HCT116 (cell line): ENCODE measurements around the gene DDOST. TPM values are rescaled to one million over a fixed set of nuclear protein-coding genes. Genes with fewer than 3 reads are reported as not detected.

Experiments used
- ATAC-seq: fragments of 200-7000 bp; cut with Tn5 transposase; 2 replicates; pipeline ENCODE4 v1.9.1; 2020; ENCODE audit warnings: mild to moderate bottlenecking, moderate library complexity
- BruUV-seq: library from RNA; stranded (reverse); fragments of 400-500 nt; replicated peaks from 2 replicates; lab custom pipeline; 2021; lab: Mats Ljungman, UMichigan
- CTCF ChIA-PET: fragments of 300-600 bp; sonication (Branson Sonifier 250); formaldehyde crosslinking; loops from one replicate; lab custom pipeline; 2021; ENCODE audit warnings: antibody characterized with exemption; lab: Charles Lee
- POLR2A ChIA-PET: fragments of 300-600, 350-600 bp; sonication (Branson Sonifier 250); formaldehyde crosslinking; loops from one replicate; lab custom pipeline; 2021; ENCODE audit warnings: antibody characterized with exemption; lab: Charles Lee
- RAD21 ChIA-PET, 2 experiments: fragments of 300-600 bp; sonication (Branson Sonifier 250); formaldehyde crosslinking; loops; one replicate each; lab custom pipeline; 2023; ENCODE audit warnings: low total read pairs in 2 of 2; ENCODE audit not compliant: uncharacterized antibody in 2 of 2, unreplicated experiment in 2 of 2, low non-redundant PET in 1 of 2; lab: Charles Lee
- DNase-seq: peaks from one replicate; pipeline ENCODE4 v3.0.0-alpha.2; 2010; ENCODE audit warnings: low read depth, low spot score
- H2AFZ ChIP-seq: fragments of 200-600 bp; shearing (Covaris generic), sonication (generic); 2 replicates; pipeline ENCODE4 v1.6.1; 2017; ENCODE audit warnings: low read depth, mixed run types, mixed read lengths, antibody characterized with exemption, low read length; ENCODE audit not compliant: poor library complexity, severe bottlenecking
- H3K27ac ChIP-seq: 2 replicates; pipeline ENCODE4 v1.5.1; 2012; ENCODE audit warnings: low read depth, low read length
- H3K27me3 ChIP-seq: fragments of 200-600 bp; sonication (generic); 2 replicates; pipeline ENCODE4 v1.6.1; 2016; ENCODE audit warnings: mixed run types, low read length, mixed read lengths; ENCODE audit not compliant: insufficient read depth
- H3K36me3 ChIP-seq, 2 experiments: fragments of 200-500 bp in 1 of 2; fragments of 200-600 bp in 1 of 2; sonication (Bioruptor generic) in 1 of 2; sonication (generic) in 1 of 2; 2 replicates each; pipeline versions ENCODE4 v1.5.1 to v1.6.1; 2014 to 2016; ENCODE audit warnings: low read length in 2 of 2, inconsistent platforms in 1 of 2, mixed read lengths in 1 of 2, mixed run types in 1 of 2; ENCODE audit not compliant: insufficient read depth in 2 of 2, control insufficient read depth in 1 of 2
- H3K4me1 ChIP-seq, 2 experiments: fragments of 200-600 bp in 1 of 2; sonication (generic) in 1 of 2; 2 replicates each; pipeline versions ENCODE4 v1.5.1 to v1.6.1; 2012 to 2017; ENCODE audit warnings: low read length in 2 of 2, inconsistent platforms in 1 of 2, mild to moderate bottlenecking in 1 of 2, mixed read lengths in 1 of 2, mixed run types in 1 of 2, moderate library complexity in 1 of 2; ENCODE audit not compliant: insufficient read depth in 2 of 2, control insufficient read depth in 1 of 2
- H3K4me2 ChIP-seq: fragments of 200-600 bp; sonication (generic); 2 replicates; pipeline ENCODE4 v1.6.1; 2017; ENCODE audit warnings: mixed run types, low read length, mixed read lengths
- H3K4me3 ChIP-seq, 2 experiments: fragments of 200-600 bp in 1 of 2; sonication (generic) in 1 of 2; replicated peaks in 1 of 2; 2 replicates each; pipeline ENCODE4 v1.5.1; 2011 to 2016; ENCODE audit warnings: low read length in 2 of 2, control low read depth in 1 of 2, low read depth in 1 of 2, mild to moderate bottlenecking in 1 of 2, mixed read lengths in 1 of 2, mixed run types in 1 of 2
- H3K79me2 ChIP-seq: fragments of 200-600 bp; sonication (generic); 2 replicates; pipeline ENCODE4 v1.6.1; 2017; ENCODE audit warnings: mild to moderate bottlenecking, mixed run types, low read length, moderate library complexity, mixed read lengths; ENCODE audit not compliant: insufficient read depth
- H3K9ac ChIP-seq: fragments of 200-600 bp; sonication (generic); 2 replicates; pipeline ENCODE4 v1.6.1; 2016; ENCODE audit warnings: low read length, mixed read lengths
- H3K9me2 ChIP-seq: fragments of 200-600 bp; sonication (generic), shearing (Covaris generic); 2 replicates; pipeline ENCODE4 v1.6.1; 2017; ENCODE audit warnings: mixed run types, mild to moderate bottlenecking, moderate library complexity; ENCODE audit not compliant: insufficient read depth
- H3K9me3 ChIP-seq, 2 experiments: fragments of 200-500 bp in 1 of 2; fragments of 200-600 bp in 1 of 2; sonication (Bioruptor generic) in 1 of 2; sonication (generic) in 1 of 2; 2 replicates each; pipeline ENCODE4 v1.6.1; 2014 to 2017; ENCODE audit warnings: low read length in 2 of 2, mixed read lengths in 2 of 2, inconsistent platforms in 1 of 2, low read depth in 1 of 2, mild to moderate bottlenecking in 1 of 2, mixed run types in 1 of 2, moderate library complexity in 1 of 2; ENCODE audit not compliant: control insufficient read depth in 1 of 2, insufficient read depth in 1 of 2
- H4K20me1 ChIP-seq: fragments of 200-600 bp; sonication (generic), shearing (Covaris generic); 2 replicates; pipeline ENCODE4 v1.6.1; 2017; ENCODE audit warnings: mixed run types, mild to moderate bottlenecking, moderate library complexity; ENCODE audit not compliant: insufficient read depth
- CBX3 ChIP-seq: IDR thresholded peaks from 2 replicates; pipeline ENCODE4 v1.6.1; 2012; ENCODE audit warnings: low read depth
- CTCF ChIP-seq, 3 experiments: fragments of 200-600 bp in 1 of 3; sonication (generic) in 1 of 3; IDR thresholded peaks in 2 of 3; conservative IDR thresholded peaks in 1 of 3; 2 replicates each; pipeline ENCODE4 v1.5.1; 2012 to 2017; ENCODE audit warnings: low read depth in 2 of 3, low read length in 2 of 3, antibody characterized with exemption in 1 of 3, borderline replicate concordance in 1 of 3, control low read depth in 1 of 3, mild to moderate bottlenecking in 1 of 3, mixed read lengths in 1 of 3, mixed run types in 1 of 3, moderate library complexity in 1 of 3; ENCODE audit not compliant: insufficient read depth in 1 of 3
- ELF1 ChIP-seq: IDR thresholded peaks from 2 replicates; pipeline ENCODE4 v1.6.1; 2012; ENCODE audit warnings: low read depth, borderline replicate concordance
- EZH2phosphoT487 ChIP-seq: fragments of 200-600 bp; IDR thresholded peaks from 2 replicates; pipeline ENCODE4 v1.6.1; 2018; ENCODE audit warnings: antibody characterized with exemption, borderline replicate concordance
- FOSL1 ChIP-seq: IDR thresholded peaks from 2 replicates; pipeline ENCODE4 v1.6.1; 2012; ENCODE audit warnings: low read depth
- POLR2A ChIP-seq: IDR thresholded peaks from 2 replicates; pipeline ENCODE4 v1.7.0; 2011; ENCODE audit warnings: borderline replicate concordance; ENCODE audit not compliant: insufficient read depth, insufficient read length; ENCODE audit errors: extremely low read depth
- POLR2AphosphoS5 ChIP-seq: IDR thresholded peaks from 2 replicates; pipeline ENCODE4 v1.6.1; 2011; ENCODE audit warnings: mild to moderate bottlenecking, low read depth, low read length, moderate library complexity
- RAD21 ChIP-seq: IDR thresholded peaks from 2 replicates; pipeline ENCODE4 v1.6.1; 2012; ENCODE audit warnings: low read depth, mild to moderate bottlenecking
- REST ChIP-seq: IDR thresholded peaks from 2 replicates; pipeline ENCODE4 v1.6.1; 2012; ENCODE audit warnings: low read depth
- YY1 ChIP-seq: IDR thresholded peaks from 2 replicates; pipeline ENCODE4 v1.6.1; 2011; ENCODE audit warnings: low read length, low read depth, moderate library complexity, mild to moderate bottlenecking; ENCODE audit not compliant: insufficient replicate concordance; ENCODE audit errors: extremely low read depth
- intact Hi-C: fragments of 100-400 bp; cut with micrococcal nuclease; formaldehyde crosslinking; loops from 2 replicates; pipeline ENCODE4 v1.10.0; 2022
- total RNA-seq: library from RNA; stranded (reverse); gene quantifications from one replicate; pipeline ENCODE4 v1.2.1, GENCODE V29; 2021; ENCODE audit not compliant: unreplicated experiment

Gene DDOST
- total RNA-seq, 1 experiment from 2014 or later: 387 TPM

- no peak for TF ChIP-seq REST
- no peak for TF ChIP-seq CTCF (IDR thresholded peaks at IDR 0.05 in 2 of 3, conservative IDR thresholded peaks at IDR 0.05 in 1 of 3; ENCODE audit: borderline replicate concordance in 1 of 3, insufficient read depth in 1 of 3, low read depth in 2 of 3, low read length in 2 of 3)
- TF ChIP-seq ELF1: no peak
- TF ChIP-seq YY1: no peak
- TF ChIP-seq FOSL1: no peak
Observed at GRCh38 chr1:20680269-20680668, 19.1 kb upstream of the DDOST start (continued).

GRCh38 chr1:20678599-20678998 lies 17.4 kb upstream of the DDOST start:
- Histone ChIP-seq H3K36me3 (no peaks in the 10 kb centered on the region), H3K4me3 (no peak overlapping the region), H3K9me2 (no peaks in the 10 kb centered on the region), H3K9ac (no peak overlapping the region), H3K9me3 (no peaks in the 10 kb centered on the region), H2AFZ (no peak overlapping the region), H3K4me1 (no peaks in the 10 kb centered on the region), H3K79me2 (no peaks in the 10 kb centered on the region), H3K27me3 (no peaks in the 10 kb centered on the region), H4K20me1 (no peaks in the 10 kb centered on the region), H3K27ac (no peak overlapping the region), H3K4me2 (no peak overlapping the region)
- ATAC-seq: no peak
- no peak for TF ChIP-seq FOSL1
- no peak for TF ChIP-seq POLR2A
- TF ChIP-seq CBX3: no peak
- TF ChIP-seq REST: no peak
- TF ChIP-seq POLR2AphosphoS5: no peak
- no peak for TF ChIP-seq ELF1
- TF ChIP-seq YY1: no peak
- TF ChIP-seq RAD21: no peak
- no peak for TF ChIP-seq EZH2phosphoT487
- no peak for DNase-seq
- ChIA-PET POLR2A (no interaction called here), RAD21 (no interaction called here), CTCF (interaction anchor here (0.6 kb wide), 1 partner anchor 12 kb away, joined by 3 read pairs; no protein-coding TSS in a partner anchor)
- intact Hi-C loops: no loop called here
- no TSS peak for BruUV-seq
